ENCODE data around the gene TAS2R14.

TAS2R14 gene

GRCh38 chr12:10919809-10920208, 19.3 kb downstream of the TAS2R14 start:
- no peak for DNase-seq
- in situ Hi-C loops (cut with MboI; ENCODE audit: low pct_unique_long_range_greater_than_20kb, low sequenced_read_pairs) = no loop called here

DNA sequence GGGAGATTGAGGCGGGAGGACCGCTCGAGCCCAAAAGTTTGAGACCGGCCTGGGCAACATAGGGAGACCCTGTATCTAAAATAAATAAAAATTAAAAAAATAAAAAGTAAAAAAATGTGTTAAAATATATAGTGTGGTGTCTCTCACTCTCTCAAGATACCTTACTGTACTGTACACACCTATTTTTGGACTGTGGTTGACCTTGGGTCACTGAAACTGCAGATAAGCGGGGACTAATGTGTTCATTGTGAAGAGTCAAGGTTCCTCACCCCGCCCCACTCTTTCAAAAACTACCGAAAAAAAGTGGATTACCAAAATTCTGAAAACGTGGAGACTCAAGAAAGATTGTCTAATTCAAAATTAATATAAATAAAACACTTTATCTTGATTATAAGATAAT, 28.7 kb downstream of the TAS2R14 start:
- no peak for DNase-seq
- in situ Hi-C loops (cut with MboI; ENCODE audit: low pct_unique_long_range_greater_than_20kb, low sequenced_read_pairs) = no loop called here

GRCh38 chr12:10909462-10909861, 29.6 kb downstream of the TAS2R14 start, which contains the start of gene TAS2R13:
Gene TAS2R13 (minus strand): TSS chr12:10909562. CDS start chr12:10909298, 264 bp downstream.
- no peak for DNase-seq
- in situ Hi-C loops (cut with MboI; ENCODE audit: low pct_unique_long_range_greater_than_20kb, low sequenced_read_pairs) = no loop called here

- in situ Hi-C loops (cut with MboI; ENCODE audit: low pct_unique_long_range_greater_than_20kb, low sequenced_read_pairs) = no loop called here
- no peak for DNase-seq
These were observed 34.4 kb downstream of the TAS2R14 start for GRCh38 chr12:10904686-10905085.

DNA sequence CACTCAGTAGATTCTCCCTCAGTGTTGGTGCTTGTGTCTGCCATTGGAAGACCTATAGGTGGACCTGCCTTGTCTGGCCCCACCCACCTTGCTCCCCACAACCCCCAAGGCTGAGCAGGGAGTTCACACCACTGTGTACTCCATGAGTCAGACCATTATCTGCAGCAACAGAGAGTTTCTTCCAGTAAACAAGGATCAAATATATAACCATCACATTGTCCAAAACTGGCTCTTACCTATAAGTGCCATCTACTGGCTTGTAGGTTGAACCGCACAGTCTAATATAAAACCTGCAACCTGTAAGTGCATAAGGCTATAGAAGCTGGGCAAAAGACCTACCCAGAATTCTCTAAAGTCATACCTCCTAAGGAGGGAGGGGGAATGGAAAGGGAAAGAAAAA, 37.6 kb downstream of the TAS2R14 start:
- in situ Hi-C loops (cut with MboI; ENCODE audit: low pct_unique_long_range_greater_than_20kb, low sequenced_read_pairs) = no loop called here
- DNase-seq = no peak

DNA sequence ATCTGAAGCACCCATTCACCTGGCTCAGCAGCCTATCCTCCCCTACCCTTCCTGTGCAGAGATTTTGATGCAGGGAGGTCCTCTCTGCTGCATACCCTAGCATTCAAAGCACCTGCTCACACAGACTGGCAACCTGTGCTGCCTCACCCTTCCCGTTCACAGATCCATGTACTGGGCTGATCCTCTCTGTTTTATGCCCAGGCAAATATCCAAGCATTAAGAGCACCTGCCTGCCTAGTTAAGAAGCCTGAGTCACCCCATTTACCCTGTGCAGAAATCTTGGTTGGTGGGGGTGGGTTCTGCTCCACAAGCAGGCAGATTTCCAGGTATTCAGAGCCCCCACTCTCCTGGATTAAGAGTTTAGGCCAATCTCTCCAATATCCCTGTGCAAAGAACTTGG, 38.1 kb downstream of the TAS2R14 start:
- no peak for DNase-seq
- in situ Hi-C loops (cut with MboI; ENCODE audit: low pct_unique_long_range_greater_than_20kb, low sequenced_read_pairs) = no loop called here

DNA sequence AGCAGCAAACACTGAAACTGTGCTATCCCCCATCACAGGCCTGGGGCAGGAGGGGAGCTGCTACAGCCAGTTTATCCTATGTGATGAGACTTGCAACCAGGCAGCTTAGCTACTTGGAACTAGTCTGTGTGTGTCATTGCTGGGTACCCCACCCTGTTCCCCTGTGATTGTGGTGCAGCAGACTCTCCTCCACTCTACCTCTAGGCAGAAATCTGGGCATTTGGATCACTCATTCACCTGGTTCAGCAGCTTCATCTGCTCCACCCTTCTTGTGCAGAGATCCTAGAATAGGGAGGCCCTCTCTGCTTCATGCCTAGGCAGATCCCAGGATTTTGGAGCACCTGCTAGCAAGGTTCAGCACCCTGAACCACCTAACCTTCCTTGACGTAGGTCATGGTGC, 38.5 kb downstream of the TAS2R14 start:
- in situ Hi-C loops (cut with MboI; ENCODE audit: low pct_unique_long_range_greater_than_20kb, low sequenced_read_pairs) = no loop called here
- no peak for DNase-seq

DNA sequence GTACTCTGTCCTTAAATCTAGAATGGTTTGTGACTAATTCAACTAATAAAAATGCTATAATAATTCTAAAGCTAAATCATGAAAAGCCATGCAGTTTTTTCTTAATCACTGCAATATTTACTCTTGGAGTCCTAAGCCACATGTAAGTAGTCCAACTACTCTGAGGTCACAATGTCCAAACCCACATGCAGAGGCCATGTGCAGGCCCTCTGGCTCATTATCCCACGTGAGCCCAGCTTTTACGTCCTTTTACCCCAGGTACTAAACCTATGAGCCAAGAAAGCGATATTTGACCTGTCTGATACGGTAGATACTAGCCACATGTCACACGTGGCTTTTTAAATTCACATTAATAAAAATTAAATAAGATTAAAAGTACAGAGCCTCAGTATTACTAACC, 42.2 kb downstream of the TAS2R14 start:
- DNase-seq = no peak
- in situ Hi-C loops (cut with MboI; ENCODE audit: low pct_unique_long_range_greater_than_20kb, low sequenced_read_pairs) = no loop called here

- no peak for DNase-seq
- in situ Hi-C loops (cut with MboI; ENCODE audit: low pct_unique_long_range_greater_than_20kb, low sequenced_read_pairs) = no loop called here
These were observed 47.1 kb downstream of the TAS2R14 start for GRCh38 chr12:10891937-10892336.

- in situ Hi-C loops (cut with MboI; ENCODE audit: low pct_unique_long_range_greater_than_20kb, low sequenced_read_pairs) = no loop called here
- no peak for DNase-seq
These were observed 49.8 kb downstream of the TAS2R14 start for GRCh38 chr12:10889226-10889625.

Measured in KBM-7 (cell line).